Stimulated activated CD8-positive, alpha-beta memory T cell treated with anti-CD3 and anti-CD28 coated beads, Interleukin-12 subunit alpha, Interleukin-12 subunit beta, amount 100 ng/mL, for 1 hour (primary cell): ENCODE measurements around the gene DOC2B.
"Not testable (repeated sequence)": the region's sequence is repeated elsewhere in the genome, so short reads cannot be mapped to it uniquely, and the experiment has no call there.

Source experiments
- DNase-seq: peaks from one replicate; pipeline ENCODE4 v3.0.0-alpha.2; 2020; ENCODE audit warnings: low read depth

The DOC2B gene

GRCh38 chr17:210402-210801 is 29.0 kb upstream of the DOC2B start:
- DNase-seq: no peak

- no peak for DNase-seq
Observed at GRCh38 chr17:208429-208828, 27.0 kb upstream of the DOC2B start.

GRCh38 chr17:207775-208174 is 26.3 kb upstream of the DOC2B start:
- no peak for DNase-seq

GRCh38 chr17:206941-207560 is 25.6 kb upstream of the DOC2B start:
- DNase-seq: no peak

GRCh38 chr17:206484-206883 is 25.0 kb upstream of the DOC2B start:
- not testable (repeated sequence) for DNase-seq

GRCh38 chr17:205817-206216 is 24.4 kb upstream of the DOC2B start:
- DNase-seq: no peak

- DNase-seq: no peak
Observed at GRCh38 chr17:205148-205669, 23.8 kb upstream of the DOC2B start.

- DNase-seq: no peak
Observed at GRCh38 chr17:204427-205147, 23.1 kb upstream of the DOC2B start.

- DNase-seq: no peak
Observed at GRCh38 chr17:202501-202951, 21.1 kb upstream of the DOC2B start.

GRCh38 chr17:201736-202135 is 20.3 kb upstream of the DOC2B start:
- not testable (repeated sequence) for DNase-seq

GRCh38 chr17:201257-201656 is 19.8 kb upstream of the DOC2B start:
- DNase-seq: not testable (repeated sequence)

- no peak for DNase-seq
Observed at GRCh38 chr17:200586-200985, 19.1 kb upstream of the DOC2B start.

- DNase-seq: no peak
Observed at GRCh38 chr17:199806-200545, 18.5 kb upstream of the DOC2B start.

- no peak for DNase-seq
Observed at GRCh38 chr17:199191-199604, 17.7 kb upstream of the DOC2B start.

GRCh38 chr17:198225-198624 is 16.8 kb upstream of the DOC2B start:
- not testable (repeated sequence) for DNase-seq

GRCh38 chr17:197352-197751 is 15.9 kb upstream of the DOC2B start:
- no peak for DNase-seq

- DNase-seq: no peak
Observed at GRCh38 chr17:194828-195602, 13.6 kb upstream of the DOC2B start.

- no peak for DNase-seq
Observed at GRCh38 chr17:193841-194806, 12.7 kb upstream of the DOC2B start.

- no peak for DNase-seq
Observed at GRCh38 chr17:193426-193810, 12.0 kb upstream of the DOC2B start.

- DNase-seq: no peak
Observed at GRCh38 chr17:192666-193425, 11.4 kb upstream of the DOC2B start.
